Activated CD4-positive, alpha-beta memory T cell treated with anti-CD3 and anti-CD28 coated beads, Interleukin-2, amount 10 ng/mL, durations not matched to agents 7 days and 5 days (primary cell): Measurements from ENCODE around the gene CYTH2. TPM values are rescaled to one million over a fixed set of nuclear protein-coding genes. Genes with fewer than 3 reads are reported as not detected.
A peak's percentile ranks its signal among the peaks of the same experiment; 100 is the strongest.

ENCODE experiments used
- CTCF ChIA-PET: fragments of 350-600 bp; sonication (Branson Sonifier 250); formaldehyde crosslinking; loops from one replicate; lab custom pipeline; 2021; ENCODE audit warnings: antibody characterized with exemption, inconsistent platforms; lab: Charles Lee
- POLR2A ChIA-PET: fragments of 350-600 bp; sonication (Branson Sonifier 250); formaldehyde crosslinking; loops from one replicate; lab custom pipeline; 2021; ENCODE audit warnings: antibody characterized with exemption; lab: Charles Lee
- DNase-seq: peaks from one replicate; pipeline ENCODE4 v3.0.0-alpha.2; 2020
- H3K27ac Mint-ChIP-seq: one replicate; pipeline ENCODE4 v1.8.0; 2021; ENCODE audit warnings: mild to moderate bottlenecking, mixed read lengths
- H3K27me3 Mint-ChIP-seq: one replicate; pipeline ENCODE4 v1.8.0; 2021; ENCODE audit warnings: mixed read lengths
- H3K36me3 Mint-ChIP-seq: one replicate; pipeline ENCODE4 v1.8.0; 2021; ENCODE audit warnings: low read depth, mixed read lengths
- H3K4me1 Mint-ChIP-seq: one replicate; pipeline ENCODE4 v1.8.0; 2021; ENCODE audit warnings: mixed read lengths
- H3K4me3 Mint-ChIP-seq: one replicate; pipeline ENCODE4 v1.8.0; 2021; ENCODE audit warnings: mild to moderate bottlenecking, mixed read lengths
- H3K9me3 Mint-ChIP-seq: one replicate; pipeline ENCODE4 v1.8.0; 2021; ENCODE audit warnings: mixed read lengths
- total RNA-seq, 2 experiments: library from RNA; stranded (reverse); gene quantifications; one replicate each; pipeline ENCODE4 v1.2.3, GENCODE V29; 2021

Gene CYTH2
- total RNA-seq, 2 experiments from 2014 or later: 53.2 to 55.3 TPM

GRCh38 chr19:48455908-48456562, 13.1 kb upstream of the CYTH2 start:
- Mint-ChIP-seq H3K9me3 (no peaks in the 10 kb centered on the region), H3K4me3 (no peak overlapping the region), H3K27ac (no peak overlapping the region), H3K36me3 (peaks cover 28% of the 10 kb centered on the region), H3K4me1 (peaks cover 3% of the 10 kb centered on the region), H3K27me3 (no peaks in the 10 kb centered on the region)
- POLR2A ChIA-PET: no interaction called here
- DNase-seq: no peak
- CTCF ChIA-PET: no interaction called here

GRCh38 chr19:48456864-48457263, 12.3 kb upstream of the CYTH2 start:
- Mint-ChIP-seq H3K27ac (no peak overlapping the region), H3K27me3 (no peaks in the 10 kb centered on the region), H3K4me3 (no peak overlapping the region), H3K4me1 (peaks cover 3% of the 10 kb centered on the region), H3K36me3 (peaks cover 25% of the 10 kb centered on the region), H3K9me3 (no peaks in the 10 kb centered on the region)
- ChIA-PET POLR2A (interaction anchor here (1.0 kb wide), 1 partner anchor 12 kb away, joined by 3 read pairs; no protein-coding TSS in a partner anchor), CTCF (interaction anchor here (1.0 kb wide), 1 partner anchor 33 kb away, joined by 5 read pairs; no protein-coding TSS in a partner anchor)
- no peak for DNase-seq

- CTCF ChIA-PET: interaction anchor here (1.0 kb wide), 1 partner anchor 31 kb away, joined by 5 read pairs; no protein-coding TSS in a partner anchor
These were observed 11.2 kb upstream of the CYTH2 start for GRCh38 chr19:48458016-48458415.

GRCh38 chr19:48461651-48461981, 7.6 kb upstream of the CYTH2 start:
- Mint-ChIP-seq H3K4me1 (peaks cover 9% of the 10 kb centered on the region), H3K27ac (no peak overlapping the region), H3K9me3 (no peaks in the 10 kb centered on the region), H3K36me3 (peaks cover 7% of the 10 kb centered on the region), H3K27me3 (no peaks in the 10 kb centered on the region), H3K4me3 (no peak overlapping the region)
- ChIA-PET CTCF (no interaction called here), POLR2A (no interaction called here)
- no peak for DNase-seq

More at GRCh38 chr19:48458016-48458415, 11.2 kb upstream of the CYTH2 start:
- no peaks in the 10 kb centered on the region for H3K27me3 Mint-ChIP-seq
- POLR2A ChIA-PET: interaction anchor here (1.0 kb wide), 1 partner anchor 13 kb away, joined by 3 read pairs; no protein-coding TSS in a partner anchor
- DNase-seq: no peak
- H3K4me1 Mint-ChIP-seq: peaks cover 3% of the 10 kb centered on the region
- H3K9me3 Mint-ChIP-seq: no peaks in the 10 kb centered on the region
- no peak overlapping the region for H3K27ac Mint-ChIP-seq
- no peak overlapping the region for H3K4me3 Mint-ChIP-seq
- peaks cover 17% of the 10 kb centered on the region for H3K36me3 Mint-ChIP-seq

- H3K27ac Mint-ChIP-seq: no peak overlapping the region
- no peak overlapping the region for H3K4me3 Mint-ChIP-seq
- ChIA-PET POLR2A (no interaction called here), CTCF (no interaction called here)
- H3K9me3 Mint-ChIP-seq: no peaks in the 10 kb centered on the region
- DNase-seq: no peak
- peaks cover 5% of the 10 kb centered on the region for H3K36me3 Mint-ChIP-seq
- H3K4me1 Mint-ChIP-seq: peaks cover 9% of the 10 kb centered on the region
- H3K27me3 Mint-ChIP-seq: no peaks in the 10 kb centered on the region
These were observed 7.0 kb upstream of the CYTH2 start for GRCh38 chr19:48461982-48462655.

GRCh38 chr19:48465215-48465614, 4.0 kb upstream of the CYTH2 start:
- H3K9me3 Mint-ChIP-seq: no peaks in the 10 kb centered on the region
- H3K27ac Mint-ChIP-seq: no peak overlapping the region
- no peaks in the 10 kb centered on the region for H3K36me3 Mint-ChIP-seq
- H3K4me3 Mint-ChIP-seq: no peak overlapping the region
- CTCF ChIA-PET: no interaction called here
- no peak for DNase-seq
- H3K4me1 Mint-ChIP-seq: peaks cover 24% of the 10 kb centered on the region
- POLR2A ChIA-PET: no interaction called here
- no peaks in the 10 kb centered on the region for H3K27me3 Mint-ChIP-seq

GRCh38 chr19:48466561-48467325, 2.4 kb upstream of the CYTH2 start:
- DNase-seq: no peak
- no peak overlapping the region for H3K27ac Mint-ChIP-seq
- ChIA-PET CTCF (no interaction called here), POLR2A (interaction anchor here (1.7 kb wide), 1 partner anchor 76 kb away, joined by 6 read pairs; the partner anchor contains the start of gene KDELR1)
- H3K4me3 Mint-ChIP-seq: no peak overlapping the region
- no peaks in the 10 kb centered on the region for H3K9me3 Mint-ChIP-seq
- H3K36me3 Mint-ChIP-seq: peaks cover 7% of the 10 kb centered on the region
- H3K4me1 Mint-ChIP-seq: peaks cover 31% of the 10 kb centered on the region
- no peaks in the 10 kb centered on the region for H3K27me3 Mint-ChIP-seq

- no peaks in the 10 kb centered on the region for H3K27me3 Mint-ChIP-seq
- H3K4me3 Mint-ChIP-seq: peak overlapping the region; percentile 79
- ChIA-PET POLR2A (interaction anchor here (1.7 kb wide), 1 partner anchor 78 kb away, joined by 6 read pairs; the partner anchor contains the start of gene KDELR1), CTCF (interaction anchor here (0.8 kb wide), 1 partner anchor 37 kb away, joined by 3 read pairs; no protein-coding TSS in a partner anchor)
- H3K27ac Mint-ChIP-seq: peak overlapping the region; percentile 74
- H3K4me1 Mint-ChIP-seq: peaks cover 34% of the 10 kb centered on the region
- peak; percentile 100 for DNase-seq
- peaks cover 21% of the 10 kb centered on the region for H3K36me3 Mint-ChIP-seq
- no peaks in the 10 kb centered on the region for H3K9me3 Mint-ChIP-seq
These were observed 339 bp upstream of the CYTH2 start for GRCh38 chr19:48468772-48469288.

GRCh38 chr19:48469934-48470680, 938 bp downstream of the CYTH2 start:
- Mint-ChIP-seq H3K4me1 (peaks cover 33% of the 10 kb centered on the region), H3K4me3 (peak overlapping the region; percentile 79), H3K27ac (peak overlapping the region; percentile 64), H3K27me3 (no peaks in the 10 kb centered on the region), H3K9me3 (no peaks in the 10 kb centered on the region), H3K36me3 (peaks cover 28% of the 10 kb centered on the region)
- ChIA-PET POLR2A (interaction anchor here (0.8 to 1.3 kb wide), 9 partner anchors 10 to 402 kb away, joined by 3 to 6 read pairs (median 3); partner anchors contain the start of genes GRWD1 and PPP1R15A), CTCF (interaction anchor here (0.7 to 1.5 kb wide), 3 partner anchors 17 to 79 kb away, joined by 3 to 5 read pairs (median 3); partner anchors contain the start of gene KDELR1)
- no peak for DNase-seq

- no peak for DNase-seq
- H3K36me3 Mint-ChIP-seq: peaks cover 35% of the 10 kb centered on the region
- H3K9me3 Mint-ChIP-seq: no peaks in the 10 kb centered on the region
- peak overlapping the region; percentile 79 for H3K4me3 Mint-ChIP-seq
- POLR2A ChIA-PET: interaction anchor here (0.8 to 1.3 kb wide), 5 partner anchors 10 to 401 kb away, joined by 3 to 4 read pairs (median 3); partner anchors contain the start of genes GRWD1 and PPP1R15A
- no peaks in the 10 kb centered on the region for H3K27me3 Mint-ChIP-seq
- H3K27ac Mint-ChIP-seq: peak overlapping the region; percentile 21
- CTCF ChIA-PET: interaction anchor here (1.5 kb wide), 1 partner anchor 19 kb away, joined by 5 read pairs; no protein-coding TSS in a partner anchor
- peaks cover 26% of the 10 kb centered on the region for H3K4me1 Mint-ChIP-seq
These were observed 1.7 kb downstream of the CYTH2 start for GRCh38 chr19:48470856-48471255.

GRCh38 chr19:48471836-48472235, 2.7 kb downstream of the CYTH2 start:
- H3K4me1 Mint-ChIP-seq: peaks cover 26% of the 10 kb centered on the region
- ChIA-PET CTCF (no interaction called here), POLR2A (no interaction called here)
- no peak overlapping the region for H3K27ac Mint-ChIP-seq
- no peak for DNase-seq
- no peaks in the 10 kb centered on the region for H3K9me3 Mint-ChIP-seq
- H3K4me3 Mint-ChIP-seq: no peak overlapping the region
- peaks cover 37% of the 10 kb centered on the region for H3K36me3 Mint-ChIP-seq
- H3K27me3 Mint-ChIP-seq: no peaks in the 10 kb centered on the region
